Calu3 (cell line): ENCODE results near the gene GIMAP1. TPM values are rescaled to one million over a fixed set of nuclear protein-coding genes. Genes with fewer than 3 reads are reported as not detected.
"Not testable (repeated sequence)": the region's sequence is repeated elsewhere in the genome, so short reads cannot be mapped to it uniquely, and the experiment has no call there.

Source experiments
- BruUV-seq: library from RNA; stranded (reverse); fragments of 400-500 nt; replicated peaks from 2 replicates; lab custom pipeline; 2021; lab: Mats Ljungman, UMichigan
- CTCF ChIA-PET: fragments of 300-600 bp; sonication (Branson Sonifier 250); formaldehyde crosslinking; loops from one replicate; lab custom pipeline; 2022; ENCODE audit warnings: antibody characterized with exemption; lab: Charles Lee
- DNase-seq: peaks from one replicate; pipeline ENCODE4 v3.0.0; 2022
- H3K27ac Mint-ChIP-seq: one replicate; pipeline ENCODE4 v1.8.0; 2022; ENCODE audit warnings: mixed read lengths; ENCODE audit not compliant: unreplicated experiment
- H3K27me3 Mint-ChIP-seq: one replicate; pipeline ENCODE4 v1.8.0; 2022; ENCODE audit warnings: mixed read lengths; ENCODE audit not compliant: unreplicated experiment
- H3K36me3 Mint-ChIP-seq: one replicate; pipeline ENCODE4 v1.8.0; 2022; ENCODE audit warnings: mild to moderate bottlenecking, moderate library complexity, mixed read lengths; ENCODE audit not compliant: insufficient read depth, unreplicated experiment
- H3K4me1 Mint-ChIP-seq: one replicate; pipeline ENCODE4 v1.8.0; 2022; ENCODE audit warnings: mild to moderate bottlenecking, low read depth, mixed read lengths; ENCODE audit not compliant: unreplicated experiment
- H3K4me3 Mint-ChIP-seq: one replicate; pipeline ENCODE4 v1.8.0; 2022; ENCODE audit warnings: mild to moderate bottlenecking, low read depth, moderate library complexity, mixed read lengths; ENCODE audit not compliant: unreplicated experiment
- H3K9me3 Mint-ChIP-seq: one replicate; pipeline ENCODE4 v1.8.0; 2022; ENCODE audit warnings: low read depth, mixed read lengths; ENCODE audit not compliant: unreplicated experiment
- intact Hi-C: fragments of 100-400 bp; cut with micrococcal nuclease; formaldehyde crosslinking; loops from one replicate; pipeline ENCODE4 v1.10.0; 2022; ENCODE audit not compliant: unreplicated experiment
- total RNA-seq: library from RNA; stranded (reverse); gene quantifications from 2 replicates; pipeline ENCODE4 v1.2.3, GENCODE V29; 2022
- TF ChIP-seq, protein P1 (sequence below): fragments of 200-600 bp; IDR thresholded peaks from one replicate; pipeline ENCODE4 v1.8.0; 2022; ENCODE audit warnings: antibody characterized with exemption; ENCODE audit not compliant: unreplicated experiment

GIMAP1 gene
- total RNA-seq, 1 experiment from 2014 or later: not detected

DNA sequence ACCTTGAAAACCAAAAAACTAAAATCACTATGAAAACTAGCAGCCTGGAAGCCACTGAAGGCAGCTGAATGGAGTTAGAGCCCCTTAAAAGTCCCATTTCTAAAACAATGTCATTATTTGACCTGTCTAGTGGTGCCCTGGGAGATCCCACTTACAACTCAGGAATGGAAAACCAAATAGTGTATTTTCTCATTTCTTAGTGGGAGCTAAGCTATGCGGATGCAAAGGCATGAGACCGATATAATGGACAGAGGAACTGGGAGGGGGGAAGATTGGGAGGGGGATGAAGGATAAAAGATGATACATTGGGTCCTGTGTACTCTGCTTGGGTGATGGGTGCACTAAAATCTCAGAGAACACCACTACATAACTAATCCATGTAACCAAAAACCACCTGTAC is 40.7 kb upstream of the GIMAP1 start:
- peaks cover 13% of the 10 kb centered on the region for H3K27me3 Mint-ChIP-seq
- no TSS peak for BruUV-seq
- H3K9me3 Mint-ChIP-seq: peaks cover 4% of the 10 kb centered on the region
- CTCF ChIA-PET: interaction anchor here (0.6 kb wide), 1 partner anchor 159 kb away, joined by 3 read pairs; no protein-coding TSS in a partner anchor
- intact Hi-C loops: no loop called here
- no peak overlapping the region for H3K4me3 Mint-ChIP-seq
- no peaks in the 10 kb centered on the region for H3K4me1 Mint-ChIP-seq
- no peaks in the 10 kb centered on the region for H3K36me3 Mint-ChIP-seq
- TF ChIP-seq, protein P1, sequence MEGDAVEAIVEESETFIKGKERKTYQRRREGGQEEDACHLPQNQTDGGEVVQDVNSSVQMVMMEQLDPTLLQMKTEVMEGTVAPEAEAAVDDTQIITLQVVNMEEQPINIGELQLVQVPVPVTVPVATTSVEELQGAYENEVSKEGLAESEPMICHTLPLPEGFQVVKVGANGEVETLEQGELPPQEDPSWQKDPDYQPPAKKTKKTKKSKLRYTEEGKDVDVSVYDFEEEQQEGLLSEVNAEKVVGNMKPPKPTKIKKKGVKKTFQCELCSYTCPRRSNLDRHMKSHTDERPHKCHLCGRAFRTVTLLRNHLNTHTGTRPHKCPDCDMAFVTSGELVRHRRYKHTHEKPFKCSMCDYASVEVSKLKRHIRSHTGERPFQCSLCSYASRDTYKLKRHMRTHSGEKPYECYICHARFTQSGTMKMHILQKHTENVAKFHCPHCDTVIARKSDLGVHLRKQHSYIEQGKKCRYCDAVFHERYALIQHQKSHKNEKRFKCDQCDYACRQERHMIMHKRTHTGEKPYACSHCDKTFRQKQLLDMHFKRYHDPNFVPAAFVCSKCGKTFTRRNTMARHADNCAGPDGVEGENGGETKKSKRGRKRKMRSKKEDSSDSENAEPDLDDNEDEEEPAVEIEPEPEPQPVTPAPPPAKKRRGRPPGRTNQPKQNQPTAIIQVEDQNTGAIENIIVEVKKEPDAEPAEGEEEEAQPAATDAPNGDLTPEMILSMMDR: no peak
- no peak overlapping the region for H3K27ac Mint-ChIP-seq
- no peak for DNase-seq

DNA sequence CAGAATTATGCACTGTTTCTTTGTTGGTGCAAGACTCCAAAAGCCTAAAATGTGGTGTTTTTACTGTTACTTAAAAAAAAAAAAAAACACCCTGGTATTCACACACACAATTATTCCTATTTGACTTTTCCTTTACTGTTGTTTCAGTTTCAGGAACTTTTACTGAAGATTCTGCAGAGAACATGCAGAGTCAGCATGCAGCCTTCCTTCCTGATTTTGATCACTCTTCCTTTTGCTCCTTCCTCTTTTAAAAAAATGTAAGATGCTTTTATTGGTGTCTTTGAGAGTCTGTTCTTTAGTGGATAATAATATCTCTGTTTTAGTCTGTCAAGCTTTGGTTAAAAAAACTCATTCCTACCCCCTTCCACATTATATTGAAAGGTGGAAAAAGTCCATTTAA is 40.1 kb upstream of the GIMAP1 start:
- H3K27ac Mint-ChIP-seq, H3K9me3 Mint-ChIP-seq, H3K36me3 Mint-ChIP-seq, H3K4me1 Mint-ChIP-seq, H3K4me3 Mint-ChIP-seq, DNase-seq, BruUV-seq, intact Hi-C loops: not testable (repeated sequence)
- CTCF ChIA-PET: interaction anchor here (0.6 kb wide), 1 partner anchor 159 kb away, joined by 3 read pairs; no protein-coding TSS in a partner anchor
- peaks cover 13% of the 10 kb centered on the region for H3K27me3 Mint-ChIP-seq

- DNase-seq, H3K9me3 Mint-ChIP-seq, H3K4me1 Mint-ChIP-seq, BruUV-seq, H3K27ac Mint-ChIP-seq, CTCF ChIA-PET, H3K4me3 Mint-ChIP-seq, H3K36me3 Mint-ChIP-seq, intact Hi-C loops: not testable (repeated sequence)
- peaks cover 13% of the 10 kb centered on the region for H3K27me3 Mint-ChIP-seq
Measured at GRCh38 chr7:150676854-150677253, 39.6 kb upstream of the GIMAP1 start.

- H3K4me1 Mint-ChIP-seq, H3K36me3 Mint-ChIP-seq, intact Hi-C loops, H3K4me3 Mint-ChIP-seq, BruUV-seq, DNase-seq, H3K9me3 Mint-ChIP-seq, CTCF ChIA-PET, H3K27ac Mint-ChIP-seq: not testable (repeated sequence)
- peaks cover 13% of the 10 kb centered on the region for H3K27me3 Mint-ChIP-seq
Measured at GRCh38 chr7:150678601-150679000, 37.8 kb upstream of the GIMAP1 start.

- H3K4me1 Mint-ChIP-seq, BruUV-seq, H3K36me3 Mint-ChIP-seq, H3K27ac Mint-ChIP-seq, intact Hi-C loops, DNase-seq, CTCF ChIA-PET, H3K9me3 Mint-ChIP-seq, H3K4me3 Mint-ChIP-seq: not testable (repeated sequence)
- peaks cover 13% of the 10 kb centered on the region for H3K27me3 Mint-ChIP-seq
Measured at GRCh38 chr7:150680364-150680763, 36.0 kb upstream of the GIMAP1 start.

GRCh38 chr7:150685219-150686029 is 31.0 kb upstream of the GIMAP1 start, which contains the start of gene GIMAP2:
Gene GIMAP2, plus strand, starts transcription at chr7:150685706. Its CDS starts 1,354 bp downstream, at chr7:150687060.
- H3K27ac Mint-ChIP-seq: peak within 1 kb of the TSS; percentile 60
- TF ChIP-seq, protein P1: no peak
- BruUV-seq: no TSS peak
- H3K9me3 Mint-ChIP-seq: no peaks in the 10 kb centered on the region
- DNase-seq: no peak
- no peaks in the 10 kb centered on the region for H3K36me3 Mint-ChIP-seq
- peak within 1 kb of the TSS; percentile 55 for H3K4me3 Mint-ChIP-seq
- intact Hi-C loops: no loop called here
- CTCF ChIA-PET: no interaction called here
- peaks cover 8% of the 10 kb centered on the region for H3K4me1 Mint-ChIP-seq
- H3K27me3 Mint-ChIP-seq: no peaks in the 10 kb centered on the region
